Stimulated activated CD4-positive, alpha-beta T cell treated with anti-CD3 and anti-CD28 coated beads, TNF-alpha, amount 100 ng/mL, for 24 hours (primary cell): ENCODE data around the gene MRPS27.

Experiments
- DNase-seq, 3 experiments: peaks; one replicate each; pipeline ENCODE4 v3.0.0-alpha.2; 2020; ENCODE audit warnings: low read depth in 3 of 3

Gene MRPS27

GRCh38 chr5:72319976-72320752, at the start of gene MRPS27, which contains the start of gene PTCD2:
TSS of gene MRPS27 (minus strand) at chr5:72320240. CDS start at chr5:72320221, 19 bp downstream.
TSS of gene PTCD2 (plus strand) at chr5:72320373. CDS start at chr5:72320383, 10 bp downstream.
- peak; percentile 85 to 93 (median 91) for DNase-seq

- no peak for DNase-seq
Measured at GRCh38 chr5:72369711-72370110, 49.7 kb upstream of the MRPS27 start.

- DNase-seq, result no peak
Measured at GRCh38 chr5:72369301-72369700, 49.3 kb upstream of the MRPS27 start.

- no peak for DNase-seq
Measured at GRCh38 chr5:72368271-72368670, 48.2 kb upstream of the MRPS27 start.

- DNase-seq, result peak in 2 of 3 experiments; percentile 5 to 9
Measured at GRCh38 chr5:72366324-72366976, 46.4 kb upstream of the MRPS27 start.

- no peak for DNase-seq
Measured at GRCh38 chr5:72364951-72365350, 44.9 kb upstream of the MRPS27 start.

GRCh38 chr5:72364171-72364570, 44.1 kb upstream of the MRPS27 start:
- no peak for DNase-seq

- no peak for DNase-seq
Measured at GRCh38 chr5:72363166-72363802, 43.2 kb upstream of the MRPS27 start.

- no peak for DNase-seq
Measured at GRCh38 chr5:72359886-72360285, 39.8 kb upstream of the MRPS27 start.

- no peak for DNase-seq
Measured at GRCh38 chr5:72358925-72359324, 38.9 kb upstream of the MRPS27 start.

GRCh38 chr5:72356361-72356760, 36.3 kb upstream of the MRPS27 start:
- DNase-seq, result no peak

- DNase-seq, result no peak
Measured at GRCh38 chr5:72355706-72356299, 35.8 kb upstream of the MRPS27 start.

- DNase-seq, result no peak
Measured at GRCh38 chr5:72353046-72353445, 33.0 kb upstream of the MRPS27 start.

- DNase-seq, result no peak
Measured at GRCh38 chr5:72352616-72353015, 32.6 kb upstream of the MRPS27 start.

- no peak for DNase-seq
Measured at GRCh38 chr5:72351376-72351775, 31.3 kb upstream of the MRPS27 start.

- DNase-seq, result peak in 1 of 3 experiments; percentile 1
Measured at GRCh38 chr5:72347801-72348308, 27.8 kb upstream of the MRPS27 start.

GRCh38 chr5:72346398-72346797, 26.4 kb upstream of the MRPS27 start:
- DNase-seq, result no peak

- DNase-seq, result no peak
Measured at GRCh38 chr5:72338689-72339209, 18.7 kb upstream of the MRPS27 start.

GRCh38 chr5:72337159-72337558, 17.1 kb upstream of the MRPS27 start:
- DNase-seq, result no peak

- DNase-seq, result no peak
Measured at GRCh38 chr5:72330712-72331111, 10.7 kb upstream of the MRPS27 start.

GRCh38 chr5:72328172-72328571, 8.1 kb upstream of the MRPS27 start:
- no peak for DNase-seq

GRCh38 chr5:72326306-72326649, 6.2 kb upstream of the MRPS27 start:
- no peak for DNase-seq
